RWPE2 (cell line): Measurements from ENCODE around the gene PADI3.

Source experiments
- ATAC-seq: fragments of 200-7000 bp; cut with Tn5 transposase; 3 replicates; pipeline ENCODE4 v1.9.1; 2021; ENCODE audit warnings: low read depth
- DNase-seq: peaks from one replicate; pipeline ENCODE4 v3.0.0-alpha.2; 2020; ENCODE audit warnings: low spot score
- H3K27ac ChIP-seq: fragments of 450-650 bp; 2 replicates; pipeline ENCODE4 v1.5.1; 2017; ENCODE audit warnings: mild to moderate bottlenecking; ENCODE audit not compliant: poor library complexity, severe bottlenecking
- H3K27me3 ChIP-seq: fragments of 250-450 bp; sonication (Bioruptor Pico); 2 replicates; pipeline ENCODE4 v1.5.1; 2021; ENCODE audit warnings: mild to moderate bottlenecking, moderate library complexity; ENCODE audit not compliant: insufficient read depth, poor library complexity, severe bottlenecking
- H3K36me3 ChIP-seq: fragments of 250-450 bp; sonication (Bioruptor Pico); 2 replicates; pipeline ENCODE4 v1.5.1; 2020; ENCODE audit warnings: low read depth, mild to moderate bottlenecking, moderate library complexity
- H3K4me1 ChIP-seq: fragments of 250-450 bp; sonication (Bioruptor Pico); 2 replicates; pipeline ENCODE4 v1.5.1; 2021; ENCODE audit warnings: mild to moderate bottlenecking, moderate library complexity; ENCODE audit not compliant: insufficient read depth, poor library complexity, severe bottlenecking
- H3K4me3 ChIP-seq: fragments of 250-450 bp; sonication (Bioruptor Pico); 2 replicates; pipeline ENCODE4 v1.5.1; 2021; ENCODE audit warnings: mild to moderate bottlenecking, moderate library complexity; ENCODE audit not compliant: severe bottlenecking
- H3K9me3 ChIP-seq: fragments of 250-450 bp; sonication (Bioruptor Pico); 2 replicates; pipeline ENCODE4 v1.5.1; 2021; ENCODE audit warnings: mild to moderate bottlenecking, moderate library complexity; ENCODE audit not compliant: severe bottlenecking
- TF ChIP-seq, protein P1 (sequence below): fragments of 450-650 bp; IDR thresholded peaks from one replicate; pipeline ENCODE4 v1.5.1; 2017; ENCODE audit warnings: mild to moderate bottlenecking, moderate library complexity; ENCODE audit not compliant: poor library complexity, severe bottlenecking

Gene PADI3

DNA sequence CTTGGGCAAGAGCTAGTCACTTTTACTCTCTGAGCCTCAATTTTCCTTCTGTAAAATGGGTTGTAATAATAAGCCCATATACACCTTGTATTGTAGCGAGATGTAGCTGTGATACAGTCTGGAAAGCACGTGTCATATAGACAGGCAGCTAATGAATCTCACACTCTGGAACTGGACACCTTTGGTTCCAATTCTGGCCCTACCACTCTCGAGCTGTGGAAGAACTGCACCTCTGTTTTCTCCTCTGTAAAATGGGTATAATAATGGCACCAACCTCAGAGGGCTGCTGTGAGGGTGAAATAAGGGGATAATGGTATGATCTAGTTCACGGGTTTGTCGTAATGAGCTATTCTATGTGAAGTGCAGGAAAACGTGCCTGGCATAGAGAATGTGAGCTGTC is 58.4 kb downstream of the PADI3 start:
- DNase-seq: no peak
- ATAC-seq: no peak
- no peaks in the 10 kb centered on the region for H3K27me3 ChIP-seq
- H3K4me1 ChIP-seq: peaks cover 24% of the 10 kb centered on the region
- H3K27ac ChIP-seq: no peak overlapping the region
- TF ChIP-seq, protein P1, sequence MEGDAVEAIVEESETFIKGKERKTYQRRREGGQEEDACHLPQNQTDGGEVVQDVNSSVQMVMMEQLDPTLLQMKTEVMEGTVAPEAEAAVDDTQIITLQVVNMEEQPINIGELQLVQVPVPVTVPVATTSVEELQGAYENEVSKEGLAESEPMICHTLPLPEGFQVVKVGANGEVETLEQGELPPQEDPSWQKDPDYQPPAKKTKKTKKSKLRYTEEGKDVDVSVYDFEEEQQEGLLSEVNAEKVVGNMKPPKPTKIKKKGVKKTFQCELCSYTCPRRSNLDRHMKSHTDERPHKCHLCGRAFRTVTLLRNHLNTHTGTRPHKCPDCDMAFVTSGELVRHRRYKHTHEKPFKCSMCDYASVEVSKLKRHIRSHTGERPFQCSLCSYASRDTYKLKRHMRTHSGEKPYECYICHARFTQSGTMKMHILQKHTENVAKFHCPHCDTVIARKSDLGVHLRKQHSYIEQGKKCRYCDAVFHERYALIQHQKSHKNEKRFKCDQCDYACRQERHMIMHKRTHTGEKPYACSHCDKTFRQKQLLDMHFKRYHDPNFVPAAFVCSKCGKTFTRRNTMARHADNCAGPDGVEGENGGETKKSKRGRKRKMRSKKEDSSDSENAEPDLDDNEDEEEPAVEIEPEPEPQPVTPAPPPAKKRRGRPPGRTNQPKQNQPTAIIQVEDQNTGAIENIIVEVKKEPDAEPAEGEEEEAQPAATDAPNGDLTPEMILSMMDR: no peak
- no peaks in the 10 kb centered on the region for H3K36me3 ChIP-seq
- no peak overlapping the region for H3K4me3 ChIP-seq
- H3K9me3 ChIP-seq: no peaks in the 10 kb centered on the region

DNA sequence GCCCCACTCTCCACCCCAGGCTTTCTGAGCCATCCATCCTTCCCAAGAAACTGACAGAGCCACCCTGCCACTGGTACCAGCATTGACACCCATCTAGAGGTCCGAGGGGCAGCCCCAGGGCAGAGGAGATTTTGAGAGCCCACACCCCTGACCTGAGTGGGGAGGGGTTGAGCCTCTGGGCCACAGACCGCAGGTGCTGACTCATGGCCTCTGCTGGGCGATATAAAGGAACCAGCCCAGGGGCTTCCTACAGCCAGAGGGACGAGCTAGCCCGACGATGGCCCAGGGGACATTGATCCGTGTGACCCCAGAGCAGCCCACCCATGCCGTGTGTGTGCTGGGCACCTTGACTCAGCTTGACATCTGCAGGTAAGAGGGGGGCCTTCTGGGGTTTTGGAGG is 59.0 kb downstream of the PADI3 start, which contains the start of gene PADI4:
TSS of gene PADI4 (plus strand) at position 252 of the 400 bp plus-strand sequence. CDS start at position 278, 26 bp downstream.
- no peaks in the 10 kb centered on the region for H3K36me3 ChIP-seq
- peaks cover 24% of the 10 kb centered on the region for H3K4me1 ChIP-seq
- no peaks in the 10 kb centered on the region for H3K9me3 ChIP-seq
- no peak within 1 kb of the TSS for H3K4me3 ChIP-seq
- ATAC-seq: no peak
- TF ChIP-seq, protein P1: no peak
- no peak within 1 kb of the TSS for H3K27ac ChIP-seq
- H3K27me3 ChIP-seq: no peaks in the 10 kb centered on the region
- no peak for DNase-seq

DNA sequence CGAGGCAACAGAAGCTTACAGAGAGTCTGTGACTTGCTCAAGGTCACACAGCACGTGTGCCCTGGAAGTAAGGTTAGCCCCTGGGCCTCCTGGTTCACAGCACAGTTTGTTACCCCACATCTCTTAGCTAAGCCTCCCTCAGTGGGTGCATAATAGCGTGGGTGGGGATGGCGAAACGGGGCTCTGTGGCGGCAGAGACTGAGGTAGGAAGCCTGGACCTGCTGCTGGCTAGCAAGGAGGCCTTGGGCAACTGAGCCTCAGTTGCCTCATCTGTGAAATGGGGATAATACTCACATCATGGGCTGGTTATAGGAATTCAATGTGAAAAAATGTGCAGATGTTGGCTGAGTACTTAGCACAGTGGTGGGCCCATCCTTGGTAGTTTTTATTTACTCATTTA is 59.7 kb downstream of the PADI3 start:
- no peak for ATAC-seq
- DNase-seq: no peak
- TF ChIP-seq, protein P1: no peak
- H3K27me3 ChIP-seq: no peaks in the 10 kb centered on the region
- H3K27ac ChIP-seq: no peak overlapping the region
- peaks cover 21% of the 10 kb centered on the region for H3K4me1 ChIP-seq
- H3K36me3 ChIP-seq: no peaks in the 10 kb centered on the region
- no peak overlapping the region for H3K4me3 ChIP-seq
- H3K9me3 ChIP-seq: no peaks in the 10 kb centered on the region

DNA sequence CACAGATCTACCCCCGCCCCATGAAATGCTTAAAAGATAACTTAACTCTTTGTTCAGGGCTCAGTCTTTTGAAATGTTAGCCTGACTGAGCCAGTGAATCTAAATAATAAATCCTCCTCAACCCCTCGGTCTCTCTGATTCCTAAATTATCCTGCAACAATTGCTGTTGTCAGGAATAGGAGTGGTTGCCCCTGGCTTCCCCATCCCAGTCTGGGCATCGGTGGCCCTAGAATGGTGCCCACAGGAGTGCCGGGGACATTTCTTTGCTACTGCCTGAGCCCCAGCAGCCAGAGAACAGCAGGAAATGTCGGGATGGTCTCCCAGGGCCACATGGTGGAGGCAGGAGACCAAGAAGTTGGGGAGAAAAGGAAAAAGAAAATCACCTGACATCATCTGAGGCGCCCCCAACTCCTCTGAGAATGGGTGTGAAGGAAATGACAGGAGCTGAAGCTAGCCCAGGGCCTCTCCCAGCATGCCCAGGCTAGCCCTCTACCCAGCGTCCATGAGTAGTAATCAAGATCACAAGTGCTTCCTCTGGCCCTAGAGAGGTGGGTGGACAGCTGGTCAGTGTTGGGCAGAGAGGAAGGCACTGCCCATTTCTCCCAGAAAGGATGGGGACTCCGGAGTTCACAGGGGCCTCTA is 60.6 kb downstream of the PADI3 start:
- no peak overlapping the region for H3K4me3 ChIP-seq
- ATAC-seq: peak; percentile 51; the same call in 2 of the 3 replicates
- TF ChIP-seq, protein P1: no peak
- no peak overlapping the region for H3K27ac ChIP-seq
- DNase-seq: no peak
- H3K36me3 ChIP-seq: no peaks in the 10 kb centered on the region
- no peaks in the 10 kb centered on the region for H3K27me3 ChIP-seq
- peaks cover 11% of the 10 kb centered on the region for H3K4me1 ChIP-seq
- H3K9me3 ChIP-seq: no peaks in the 10 kb centered on the region

DNA sequence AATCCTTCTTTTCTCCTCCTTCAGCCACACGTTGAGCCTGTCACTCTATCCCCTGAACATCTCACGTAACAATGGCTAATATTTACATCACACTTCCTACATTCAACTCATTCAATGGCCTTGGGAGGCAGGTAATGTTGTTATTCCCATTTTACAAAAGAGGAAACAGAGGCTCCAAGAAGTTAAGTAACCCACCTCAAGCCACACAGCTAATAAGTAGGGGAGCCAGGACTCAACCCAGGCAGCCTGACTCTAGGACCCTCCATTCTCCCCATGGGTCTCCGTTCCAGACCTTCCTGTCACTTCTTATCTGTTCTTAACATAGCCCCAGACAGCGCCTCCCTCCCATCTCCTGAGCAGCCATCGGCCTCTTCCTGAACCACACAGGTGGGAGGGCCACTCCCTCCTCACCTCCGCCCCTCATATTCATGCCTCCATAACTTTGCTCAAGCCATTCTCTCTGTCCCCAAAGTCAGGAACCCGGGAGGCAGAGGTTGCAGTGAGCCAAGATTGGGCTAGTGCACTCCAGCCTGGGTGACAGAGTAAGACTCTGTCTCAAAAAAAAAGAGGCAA is 61.3 kb downstream of the PADI3 start:
- DNase-seq: no peak
- ATAC-seq: no peak
- peaks cover 8% of the 10 kb centered on the region for H3K4me1 ChIP-seq
- H3K4me3 ChIP-seq: no peak overlapping the region
- H3K9me3 ChIP-seq: no peaks in the 10 kb centered on the region
- TF ChIP-seq, protein P1: no peak
- no peaks in the 10 kb centered on the region for H3K27me3 ChIP-seq
- no peaks in the 10 kb centered on the region for H3K36me3 ChIP-seq
- no peak overlapping the region for H3K27ac ChIP-seq
